ENCODE data around the gene SLC33A1.

The SLC33A1 gene

GRCh38 chr3:155785662-155786295 lies 68.4 kb downstream of the SLC33A1 start:
- no peak for DNase-seq

GRCh38 chr3:155782390-155782953 lies 71.8 kb downstream of the SLC33A1 start:
- DNase-seq: no peak

- no peak for DNase-seq
These were observed 73.9 kb downstream of the SLC33A1 start for GRCh38 chr3:155780291-155780690.

GRCh38 chr3:155778462-155778861 lies 75.8 kb downstream of the SLC33A1 start:
- DNase-seq: no peak

- DNase-seq: no peak
These were observed 81.4 kb downstream of the SLC33A1 start for GRCh38 chr3:155772801-155773200.

- no peak for DNase-seq
These were observed 83.1 kb downstream of the SLC33A1 start for GRCh38 chr3:155771126-155771525.
